Keratinocyte (primary cell): Measurements from ENCODE around the gene TSHR. TPM values are rescaled to one million over a fixed set of nuclear protein-coding genes. Genes with fewer than 3 reads are reported as not detected.
A peak's percentile ranks its signal among the peaks of the same experiment; 100 is the strongest.
"Not testable (repeated sequence)": the region's sequence is repeated elsewhere in the genome, so short reads cannot be mapped to it uniquely, and the experiment has no call there.

Experiments
- DNase-seq: peaks from one replicate; pipeline ENCODE4 v3.0.0-alpha.2; 2011; ENCODE audit warnings: low read depth, missing footprints, low spot score
- FAIRE-seq: peaks from 2 replicates; lab custom pipeline; 2011; peaks lifted over from hg19 to GRCh38; lab: Jason Lieb, UNC
- H2AFZ ChIP-seq: 2 replicates; pipeline ENCODE4 v1.6.0; 2012; ENCODE audit warnings: low read length, control low read depth, inconsistent platforms; ENCODE audit not compliant: control insufficient read depth
- H3K27ac ChIP-seq: 2 replicates; pipeline ENCODE4 v1.5.1; 2011; ENCODE audit warnings: low read length; ENCODE audit not compliant: control insufficient read depth, insufficient read depth
- H3K27me3 ChIP-seq: 3 replicates; pipeline ENCODE4 v1.6.0; 2011; ENCODE audit warnings: low read length; ENCODE audit not compliant: control insufficient read depth, insufficient read depth; ENCODE audit errors: extremely low read depth
- H3K36me3 ChIP-seq, 2 experiments: 2 replicates in 1 of 2; 3 replicates in 1 of 2; pipeline ENCODE4 v1.5.1; 2011; ENCODE audit warnings: low read length in 2 of 2, mild to moderate bottlenecking in 1 of 2; ENCODE audit not compliant: control insufficient read depth in 2 of 2, insufficient read depth in 2 of 2; ENCODE audit errors: extremely low read depth in 1 of 2
- H3K4me1 ChIP-seq: 3 replicates; pipeline ENCODE4 v1.5.1; 2011; ENCODE audit warnings: low read length; ENCODE audit not compliant: control insufficient read depth, insufficient read depth; ENCODE audit errors: extremely low read depth
- H3K4me2 ChIP-seq: 3 replicates; pipeline ENCODE4 v1.6.0; 2011; ENCODE audit warnings: low read depth, low read length; ENCODE audit not compliant: control insufficient read depth, insufficient read depth; ENCODE audit errors: extremely low read depth
- H3K4me3 ChIP-seq, 3 experiments: fragments of 200-600 bp in 1 of 3; sonication (generic) in 1 of 3; 2 replicates in 2 of 3; 3 replicates in 1 of 3; pipeline ENCODE4 v1.5.1; 2011 to 2016; ENCODE audit warnings: low read length in 3 of 3, mild to moderate bottlenecking in 3 of 3, control low read depth in 2 of 3, inconsistent platforms in 1 of 3, low read depth in 1 of 3, mixed read lengths in 1 of 3, mixed run types in 1 of 3, moderate library complexity in 1 of 3; ENCODE audit not compliant: control insufficient read depth in 2 of 3, insufficient read depth in 2 of 3; ENCODE audit errors: extremely low read depth in 1 of 3
- H3K79me2 ChIP-seq: 2 replicates; pipeline ENCODE4 v1.6.0; 2012; ENCODE audit warnings: low read length; ENCODE audit not compliant: control insufficient read depth, insufficient read depth
- H3K9ac ChIP-seq: 3 replicates; pipeline ENCODE4 v1.6.0; 2011; ENCODE audit warnings: low read length; ENCODE audit not compliant: control insufficient read depth, insufficient read depth; ENCODE audit errors: extremely low read depth
- H3K9me1 ChIP-seq: 3 replicates; pipeline ENCODE4 v1.6.0; 2011; ENCODE audit warnings: low read length; ENCODE audit not compliant: control insufficient read depth, insufficient read depth; ENCODE audit errors: extremely low read depth
- H3K9me3 ChIP-seq: 2 replicates; pipeline ENCODE4 v1.5.1; 2012; ENCODE audit warnings: low read depth, low read length; ENCODE audit not compliant: control insufficient read depth
- H4K20me1 ChIP-seq: 3 replicates; pipeline ENCODE4 v1.6.0; 2011; ENCODE audit warnings: low read length; ENCODE audit not compliant: control insufficient read depth, insufficient read depth; ENCODE audit errors: extremely low read depth
- CTCF ChIP-seq, 3 experiments: IDR thresholded peaks in 1 of 3; conservative IDR thresholded peaks in 1 of 3; optimal IDR thresholded peaks in 1 of 3; 2 replicates in 2 of 3; 3 replicates in 1 of 3; pipeline versions ENCODE3 to v1.5.1; 2011; ENCODE audit warnings: low read length in 3 of 3, mild to moderate bottlenecking in 3 of 3, moderate library complexity in 2 of 3, control low read depth in 1 of 3, inconsistent platforms in 1 of 3; ENCODE audit not compliant: insufficient read depth in 2 of 3; ENCODE audit errors: extremely low read depth in 1 of 3
- EZH2 ChIP-seq: IDR thresholded peaks from one replicate; pipeline ENCODE4 v1.6.1; 2012; ENCODE audit warnings: inconsistent platforms, mild to moderate bottlenecking, low read length, moderate library complexity
- dilution Hi-C: fragments of 300-500 bp; cut with MboI; formaldehyde crosslinking; loops from one replicate; pipeline ENCODE4 v1.7.0; 2020; ENCODE audit warnings: low sequenced_read_pairs; ENCODE audit not compliant: extremely low pct_ligation_motif_present
- polyA plus RNA-seq, 5 experiments: library from polyadenylated mRNA; depleted of rRNA in 3 of 5; stranded (reverse) in 3 of 5; stranded (forward) in 1 of 5; unstranded in 1 of 5; fragments of >200 nt; gene quantifications; 1 replicate in 1 of 5; 2 replicates in 3 of 5; 3 replicates in 1 of 5; pipeline versions ENCODE4 v1.2.1 to v1.2.3, GENCODE V29; 2011 to 2012; ENCODE audit warnings: missing spikeins in 2 of 5, low read depth in 1 of 5, low replicate concordance in 1 of 5

Gene TSHR
- polyA plus RNA-seq, 1 donor (not counting 4 experiments of a cell fraction or from before 2014, with no cell fraction given): 0.03 TPM

DNA sequence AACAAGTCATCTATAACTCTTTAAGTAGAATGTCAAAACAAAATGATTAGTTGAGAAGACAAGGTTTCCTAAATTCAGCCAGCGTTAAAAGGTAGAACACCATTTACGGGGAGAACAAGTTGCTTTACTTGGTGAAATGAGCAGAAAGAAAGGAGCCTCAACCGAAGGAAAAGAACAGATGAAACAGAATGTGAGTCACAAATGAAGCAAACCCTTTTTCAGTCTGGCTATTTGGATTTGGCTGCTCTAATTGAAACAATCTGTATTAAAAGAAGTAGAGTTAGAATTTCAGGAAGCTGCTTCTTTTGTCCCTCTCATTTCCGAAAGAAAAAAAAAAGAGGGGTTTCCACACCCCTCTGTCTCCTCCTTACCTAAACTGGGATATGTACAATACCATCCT is 48.5 kb upstream of the TSHR start:
- no peak overlapping the region for H3K4me2 ChIP-seq

DNA sequence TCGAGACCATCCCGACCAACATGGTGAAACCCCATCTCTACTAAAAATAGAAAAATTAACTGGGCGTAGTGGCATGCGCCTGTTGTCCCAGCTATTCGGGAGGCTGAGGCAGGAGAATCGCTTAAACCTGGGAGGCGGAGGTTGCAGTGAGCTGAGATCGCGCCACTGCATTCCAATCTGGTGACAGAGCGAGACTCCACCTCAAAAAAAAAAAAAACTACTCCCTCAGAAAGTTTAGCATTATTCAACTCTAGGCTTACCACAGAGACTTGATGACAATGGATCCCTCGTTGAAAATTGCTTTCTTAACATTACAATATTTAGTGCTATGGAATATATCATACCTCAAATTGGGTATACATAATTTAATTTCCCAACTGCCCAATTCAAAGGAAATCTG is 43.4 kb upstream of the TSHR start:
- H3K4me2 ChIP-seq, H3K9ac ChIP-seq, H3K27ac ChIP-seq, H3K36me3 ChIP-seq, H4K20me1 ChIP-seq, dilution Hi-C loops, FAIRE-seq, H3K79me2 ChIP-seq, H3K4me3 ChIP-seq, DNase-seq, H3K27me3 ChIP-seq, H3K9me3 ChIP-seq, H3K9me1 ChIP-seq, H2AFZ ChIP-seq, H3K4me1 ChIP-seq: not testable (repeated sequence)

More for the DNA sequence above, 48.5 kb upstream of the TSHR start:
- H3K9ac ChIP-seq: no peak overlapping the region
- H3K27me3 ChIP-seq: no peaks in the 10 kb centered on the region
- no peaks in the 10 kb centered on the region for H3K36me3 ChIP-seq
- no peak overlapping the region for H2AFZ ChIP-seq
- DNase-seq: no peak
- no peaks in the 10 kb centered on the region for H3K9me1 ChIP-seq
- H3K79me2 ChIP-seq: no peaks in the 10 kb centered on the region
- no peak overlapping the region for H3K4me3 ChIP-seq
- no peaks in the 10 kb centered on the region for H3K9me3 ChIP-seq
- TF ChIP-seq CTCF (optimal IDR thresholded peaks at IDR 0.05 in 1 of 3, IDR thresholded peaks at IDR 0.05 in 1 of 3, conservative IDR thresholded peaks at IDR 0.05 in 1 of 3; ENCODE audit: extremely low read depth in 1 of 3, insufficient read depth in 2 of 3, low read length in 3 of 3) (no peak), EZH2 (no peak)
- H4K20me1 ChIP-seq: no peaks in the 10 kb centered on the region
- no peaks in the 10 kb centered on the region for H3K4me1 ChIP-seq
- no peak overlapping the region for H3K27ac ChIP-seq
- FAIRE-seq: peak; percentile 60
- dilution Hi-C loops: no loop called here

DNA sequence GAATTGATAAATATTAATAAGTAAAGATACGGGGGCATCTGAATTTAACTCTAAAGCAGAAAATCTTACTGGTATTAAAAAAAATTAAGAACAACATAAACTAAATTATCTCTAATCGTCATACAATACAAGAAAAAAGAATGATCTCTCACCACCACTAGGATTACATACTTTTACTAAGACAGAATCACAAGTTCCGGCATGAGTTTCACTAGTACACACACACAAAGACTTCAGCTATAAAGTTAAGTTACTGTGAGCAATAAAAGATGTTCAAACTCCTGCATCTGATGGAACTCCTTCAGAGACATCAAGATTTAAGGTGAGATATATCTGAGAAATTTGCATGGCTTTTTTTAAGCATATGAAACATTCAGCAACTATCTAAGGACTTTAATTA is 35.8 kb upstream of the TSHR start:
- dilution Hi-C loops: no loop called here
- no peak for DNase-seq
- Histone ChIP-seq H3K79me2 (peaks cover 2% of the 10 kb centered on the region), H3K27ac (no peak overlapping the region), H3K4me2 (no peak overlapping the region), H3K36me3 (no peaks in the 10 kb centered on the region), H3K4me1 (no peaks in the 10 kb centered on the region), H3K4me3 (no peak overlapping the region), H3K9me1 (no peaks in the 10 kb centered on the region), H2AFZ (no peak overlapping the region), H4K20me1 (no peaks in the 10 kb centered on the region), H3K9ac (no peak overlapping the region), H3K9me3 (no peaks in the 10 kb centered on the region), H3K27me3 (no peaks in the 10 kb centered on the region)
- TF ChIP-seq EZH2: no peak
- FAIRE-seq: no peak
